ENCODE results near the gene CFAP61. TPM values are rescaled to one million over a fixed set of nuclear protein-coding genes. Genes with fewer than 3 reads are reported as not detected.

The CFAP61 gene
- total RNA-seq, 2 donors from 2014 or later, result 1.0 to 1.9 TPM

DNA sequence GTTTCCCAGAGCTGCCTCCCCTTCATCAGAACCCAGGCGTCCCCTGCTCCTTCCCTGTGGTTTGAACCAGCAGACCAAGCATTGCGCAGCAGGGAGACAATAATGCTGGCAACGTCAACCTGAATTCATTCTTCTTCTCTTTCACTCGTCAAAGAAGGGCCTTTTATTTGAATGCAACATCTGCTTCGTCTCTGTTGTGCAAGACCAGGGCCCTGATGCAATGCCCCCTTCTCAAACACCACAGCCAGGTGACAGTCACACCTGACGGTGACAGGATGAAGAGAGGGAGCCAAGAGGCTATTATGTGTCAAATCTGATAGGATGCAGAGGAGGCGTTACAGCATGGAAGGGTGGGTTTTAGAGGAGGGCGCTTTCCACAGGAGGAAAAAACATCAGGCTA is 323.5 kb downstream of the CFAP61 start:
- Histone ChIP-seq H3K27me3 (peaks cover 0 to 7% of the 10 kb centered on the region in 2 donors), H3K4me1 (no peaks in the 10 kb centered on the region), H3K9me3 (peaks cover 0 to 4% of the 10 kb centered on the region in 2 donors), H3K27ac (no peak overlapping the region), H3K36me3 (no peaks in the 10 kb centered on the region), H3K4me3 (no peak overlapping the region)
- TF ChIP-seq, protein P1, sequence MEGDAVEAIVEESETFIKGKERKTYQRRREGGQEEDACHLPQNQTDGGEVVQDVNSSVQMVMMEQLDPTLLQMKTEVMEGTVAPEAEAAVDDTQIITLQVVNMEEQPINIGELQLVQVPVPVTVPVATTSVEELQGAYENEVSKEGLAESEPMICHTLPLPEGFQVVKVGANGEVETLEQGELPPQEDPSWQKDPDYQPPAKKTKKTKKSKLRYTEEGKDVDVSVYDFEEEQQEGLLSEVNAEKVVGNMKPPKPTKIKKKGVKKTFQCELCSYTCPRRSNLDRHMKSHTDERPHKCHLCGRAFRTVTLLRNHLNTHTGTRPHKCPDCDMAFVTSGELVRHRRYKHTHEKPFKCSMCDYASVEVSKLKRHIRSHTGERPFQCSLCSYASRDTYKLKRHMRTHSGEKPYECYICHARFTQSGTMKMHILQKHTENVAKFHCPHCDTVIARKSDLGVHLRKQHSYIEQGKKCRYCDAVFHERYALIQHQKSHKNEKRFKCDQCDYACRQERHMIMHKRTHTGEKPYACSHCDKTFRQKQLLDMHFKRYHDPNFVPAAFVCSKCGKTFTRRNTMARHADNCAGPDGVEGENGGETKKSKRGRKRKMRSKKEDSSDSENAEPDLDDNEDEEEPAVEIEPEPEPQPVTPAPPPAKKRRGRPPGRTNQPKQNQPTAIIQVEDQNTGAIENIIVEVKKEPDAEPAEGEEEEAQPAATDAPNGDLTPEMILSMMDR (IDR thresholded peaks at IDR 0.05), result no peak
- no peak for DNase-seq (ENCODE audit: low spot score)

DNA sequence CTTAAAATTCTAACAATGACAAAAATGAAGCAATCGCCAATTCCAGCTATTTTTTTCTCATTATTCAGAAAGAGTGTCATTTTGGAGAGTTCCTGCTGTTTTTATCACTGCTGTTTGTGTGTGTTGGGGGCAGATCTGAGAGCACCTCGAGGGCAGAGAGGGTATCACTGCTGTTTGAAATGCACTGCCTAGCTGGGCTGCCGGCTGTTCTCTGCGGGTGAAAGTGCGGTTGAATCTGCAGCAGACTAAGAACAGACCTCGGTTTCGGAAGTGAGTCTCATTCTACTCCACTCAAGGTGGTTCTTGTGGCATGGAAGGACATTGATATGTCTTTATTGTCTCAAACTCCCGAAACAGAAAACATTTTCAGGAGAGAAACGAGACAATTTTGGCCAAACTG is 333.9 kb downstream of the CFAP61 start:
- Histone ChIP-seq H3K4me3 (no peak overlapping the region), H3K27me3 (no peaks in the 10 kb centered on the region), H3K27ac (no peak overlapping the region), H3K4me1 (no peaks in the 10 kb centered on the region), H3K9me3 (no peaks in the 10 kb centered on the region), H3K36me3 (no peaks in the 10 kb centered on the region)
- DNase-seq (ENCODE audit: low spot score), result no peak
- TF ChIP-seq, protein P1 (IDR thresholded peaks at IDR 0.05), result no peak

GRCh38 chr20:20390393-20390792 is 338.1 kb downstream of the CFAP61 start:
- DNase-seq (ENCODE audit: low spot score), result no peak
- no peaks in the 10 kb centered on the region for H3K27me3 ChIP-seq
- no peak overlapping the region for H3K27ac ChIP-seq
- TF ChIP-seq, protein P1 (IDR thresholded peaks at IDR 0.05), result no peak
- no peaks in the 10 kb centered on the region for H3K9me3 ChIP-seq
- H3K36me3 ChIP-seq, result peaks cover 7% of the 10 kb centered on the region
- no peak overlapping the region for H3K4me3 ChIP-seq
- H3K4me1 ChIP-seq, result no peaks in the 10 kb centered on the region

DNA sequence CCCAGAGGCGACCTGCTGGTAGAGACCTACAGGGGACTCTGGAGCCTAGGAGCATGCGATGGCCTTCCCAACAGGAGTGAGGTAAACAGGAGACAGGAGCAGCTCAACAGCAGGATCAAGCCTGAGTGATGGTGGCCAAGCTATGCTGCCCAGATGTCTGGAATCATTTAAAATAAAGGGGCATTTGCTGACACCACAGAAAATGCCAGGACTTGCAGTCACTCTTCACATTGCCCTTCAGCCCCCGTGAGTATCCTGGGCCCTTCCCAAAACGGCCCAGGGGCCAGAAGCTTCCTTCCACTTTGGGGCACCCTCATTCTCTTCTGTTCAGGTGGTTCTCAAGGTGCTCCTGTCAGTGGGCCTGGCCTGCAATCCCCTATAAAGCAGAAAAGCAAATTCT is 338.8 kb downstream of the CFAP61 start:
- Histone ChIP-seq H3K27me3 (no peaks in the 10 kb centered on the region), H3K36me3 (peaks cover 7% of the 10 kb centered on the region), H3K27ac (no peak overlapping the region), H3K4me3 (no peak overlapping the region), H3K4me1 (no peaks in the 10 kb centered on the region), H3K9me3 (no peaks in the 10 kb centered on the region)
- TF ChIP-seq, protein P1 (IDR thresholded peaks at IDR 0.05), result no peak
- DNase-seq (ENCODE audit: low spot score), result no peak

GRCh38 chr20:20391766-20392165 is 339.4 kb downstream of the CFAP61 start:
- Histone ChIP-seq H3K36me3 (peaks cover 7% of the 10 kb centered on the region), H3K4me3 (no peak overlapping the region), H3K27ac (no peak overlapping the region), H3K4me1 (no peaks in the 10 kb centered on the region), H3K9me3 (no peaks in the 10 kb centered on the region), H3K27me3 (no peaks in the 10 kb centered on the region)
- TF ChIP-seq, protein P1 (IDR thresholded peaks at IDR 0.05), result no peak
- DNase-seq (ENCODE audit: low spot score), result no peak
